Measurements from ENCODE around the gene CHCHD3.

Gene CHCHD3

GRCh38 chr7:133081599-133082389 is at the start of gene CHCHD3:
Gene CHCHD3, minus strand, starts transcription at chr7:133082090. Its CDS starts 153 bp downstream, at chr7:133081937.
- peak; percentile 98 for DNase-seq

GRCh38 chr7:133130166-133130565 is 48.3 kb upstream of the CHCHD3 start:
- DNase-seq = no peak

GRCh38 chr7:133126422-133126821 is 44.5 kb upstream of the CHCHD3 start:
- DNase-seq = no peak

- DNase-seq = no peak
Observed at GRCh38 chr7:133124974-133125373, 43.1 kb upstream of the CHCHD3 start.

- DNase-seq = no peak
Observed at GRCh38 chr7:133121175-133121844, 39.4 kb upstream of the CHCHD3 start.

GRCh38 chr7:133119067-133119466 is 37.2 kb upstream of the CHCHD3 start:
- no peak for DNase-seq

- DNase-seq = no peak
Observed at GRCh38 chr7:133118261-133118660, 36.4 kb upstream of the CHCHD3 start.

- DNase-seq = no peak
Observed at GRCh38 chr7:133117452-133117851, 35.6 kb upstream of the CHCHD3 start.

- no peak for DNase-seq
Observed at GRCh38 chr7:133115596-133115995, 33.7 kb upstream of the CHCHD3 start.

GRCh38 chr7:133114519-133114918 is 32.6 kb upstream of the CHCHD3 start:
- DNase-seq = no peak

- DNase-seq = no peak
Observed at GRCh38 chr7:133112976-133113375, 31.1 kb upstream of the CHCHD3 start.

- DNase-seq = no peak
Observed at GRCh38 chr7:133112335-133112734, 30.4 kb upstream of the CHCHD3 start.

- no peak for DNase-seq
Observed at GRCh38 chr7:133110312-133110711, 28.4 kb upstream of the CHCHD3 start.

GRCh38 chr7:133109816-133110215 is 27.9 kb upstream of the CHCHD3 start:
- no peak for DNase-seq

- no peak for DNase-seq
Observed at GRCh38 chr7:133108023-133108422, 26.1 kb upstream of the CHCHD3 start.

GRCh38 chr7:133102276-133103060 is 20.6 kb upstream of the CHCHD3 start:
- DNase-seq = no peak

- no peak for DNase-seq
Observed at GRCh38 chr7:133099633-133100286, 17.9 kb upstream of the CHCHD3 start.

- DNase-seq = no peak
Observed at GRCh38 chr7:133095119-133095671, 13.3 kb upstream of the CHCHD3 start.

GRCh38 chr7:133091943-133092464 is 10.1 kb upstream of the CHCHD3 start:
- DNase-seq = no peak

GRCh38 chr7:133082390-133082766 is 488 bp upstream of the CHCHD3 start:
- DNase-seq = no peak

- peak in 1 of 2 experiments; percentile 36 for DNase-seq
Observed at GRCh38 chr7:133081119-133081598, 731 bp downstream of the CHCHD3 start.

GRCh38 chr7:133079296-133079695 is 2.6 kb downstream of the CHCHD3 start:
- DNase-seq = no peak

Data from Kasumi-1 (cell line).